IMR-90 (cell line): ENCODE results near the gene LIMK2. TPM values are rescaled to one million over a fixed set of nuclear protein-coding genes. Genes with fewer than 3 reads are reported as not detected.

Source experiments
- ATAC-seq: fragments of 200-7000 bp; cut with Tn5 transposase; 2 replicates; pipeline ENCODE4 v1.9.1; 2020; ENCODE audit warnings: low read depth, mild to moderate bottlenecking, moderate library complexity
- BruUV-seq: library from RNA; stranded (reverse); fragments of 400-500 nt; replicated peaks from 2 replicates; lab custom pipeline; 2021; lab: Mats Ljungman, UMichigan
- CTCF ChIA-PET: fragments of 300-600 bp; formaldehyde crosslinking; extraction: SDS; loops from one replicate; lab custom pipeline; 2021; ENCODE audit warnings: antibody characterized with exemption; lab: Yijun Ruan, JAX
- POLR2A ChIA-PET: fragments of 300-600 bp; sonication (Branson Sonifier 250); formaldehyde crosslinking; loops from one replicate; lab custom pipeline; 2022; ENCODE audit warnings: antibody characterized with exemption; ENCODE audit not compliant: unreplicated experiment; lab: Charles Lee
- DNase-seq: peaks from one replicate; pipeline ENCODE4 v3.0.0; 2013
- H2AFZ ChIP-seq: replicated peaks from 2 replicates; pipeline ENCODE3; 2013; ENCODE audit warnings: low read length, mild to moderate bottlenecking; ENCODE audit not compliant: poor library complexity
- H2AK5ac ChIP-seq: 2 replicates; pipeline ENCODE4 v1.6.1; 2013; ENCODE audit warnings: low read depth, low read length, inconsistent platforms
- H2AK9ac ChIP-seq: replicated peaks from 2 replicates; pipeline ENCODE3; 2013; ENCODE audit warnings: mild to moderate bottlenecking, low read depth, low read length, moderate library complexity; ENCODE audit not compliant: poor library complexity
- H2BK120ac ChIP-seq: 2 replicates; pipeline ENCODE4 v1.6.1; 2013; ENCODE audit warnings: low read depth, low read length, inconsistent platforms
- H2BK15ac ChIP-seq: 3 replicates; pipeline ENCODE4 v1.6.1; 2013; ENCODE audit warnings: low read depth, low read length, inconsistent platforms
- H2BK20ac ChIP-seq: 2 replicates; pipeline ENCODE4 v1.6.1; 2013; ENCODE audit warnings: low read depth, mild to moderate bottlenecking, inconsistent platforms, low read length, moderate library complexity
- H2BK5ac ChIP-seq: 2 replicates; pipeline ENCODE4 v1.6.1; 2013; ENCODE audit warnings: mild to moderate bottlenecking, low read depth, low read length, inconsistent platforms; ENCODE audit not compliant: poor library complexity, severe bottlenecking
- H3K14ac ChIP-seq: replicated peaks from 2 replicates; pipeline ENCODE4 v1.6.1; 2013; ENCODE audit warnings: low read depth, low read length, inconsistent platforms
- H3K18ac ChIP-seq: 2 replicates; pipeline ENCODE4 v1.6.1; 2013; ENCODE audit warnings: low read depth, low read length, control low read depth
- H3K23ac ChIP-seq: 2 replicates; pipeline ENCODE4 v1.6.1; 2013; ENCODE audit warnings: low read depth, low read length, inconsistent platforms
- H3K27ac ChIP-seq: 2 replicates; pipeline ENCODE4 v1.5.1; 2013; ENCODE audit warnings: mild to moderate bottlenecking, control low read depth, low read length; ENCODE audit not compliant: insufficient read depth
- H3K27me3 ChIP-seq: 2 replicates; pipeline ENCODE4 v1.6.1; 2013; ENCODE audit warnings: low read length; ENCODE audit not compliant: control insufficient read depth, insufficient read depth
- H3K36me3 ChIP-seq: 2 replicates; pipeline ENCODE4 v1.6.1; 2013; ENCODE audit warnings: low read length, mixed read lengths; ENCODE audit not compliant: control insufficient read depth, insufficient read depth
- H3K4ac ChIP-seq: 2 replicates; pipeline ENCODE4 v1.6.1; 2013; ENCODE audit warnings: low read depth, low read length, inconsistent platforms
- H3K4me1 ChIP-seq: 2 replicates; pipeline ENCODE4 v1.6.1; 2013; ENCODE audit warnings: low read length, mixed read lengths; ENCODE audit not compliant: control insufficient read depth, insufficient read depth
- H3K4me2 ChIP-seq: 2 replicates; pipeline ENCODE4 v1.6.1; 2013; ENCODE audit warnings: low read depth, mild to moderate bottlenecking, control low read depth, low read length, moderate library complexity
- H3K4me3 ChIP-seq: 2 replicates; pipeline ENCODE4 v1.5.1; 2013; ENCODE audit warnings: low read depth, mild to moderate bottlenecking, control low read depth, low read length, moderate library complexity; ENCODE audit not compliant: insufficient read depth
- H3K56ac ChIP-seq: 2 replicates; pipeline ENCODE4 v1.6.1; 2013; ENCODE audit warnings: low read length, inconsistent platforms; ENCODE audit not compliant: insufficient read depth; ENCODE audit errors: extremely low read depth
- H3K79me1 ChIP-seq, 2 experiments: 2 replicates each; pipeline ENCODE4 v1.6.1; 2013; ENCODE audit warnings: low read length in 2 of 2, inconsistent platforms in 1 of 2, low read depth in 1 of 2
- H3K9ac ChIP-seq: 2 replicates; pipeline ENCODE4 v1.6.1; 2013; ENCODE audit warnings: low read depth, low read length, control low read depth
- H3K9me1 ChIP-seq: 2 replicates; pipeline ENCODE4 v1.6.1; 2013; ENCODE audit warnings: low read length, inconsistent platforms; ENCODE audit not compliant: insufficient read depth
- H3K9me3 ChIP-seq: 2 replicates; pipeline ENCODE4 v1.6.1; 2013; ENCODE audit warnings: low read length; ENCODE audit not compliant: control insufficient read depth, insufficient read depth
- H4K20me1 ChIP-seq: 2 replicates; pipeline ENCODE4 v1.6.1; 2013; ENCODE audit warnings: low read length, inconsistent platforms; ENCODE audit not compliant: insufficient read depth
- H4K5ac ChIP-seq: 2 replicates; pipeline ENCODE4 v1.6.1; 2013; ENCODE audit warnings: mild to moderate bottlenecking, low read depth, low read length, control low read depth
- H4K8ac ChIP-seq, 2 experiments: 2 replicates each; pipeline ENCODE4 v1.6.1; 2013; ENCODE audit warnings: low read depth in 2 of 2, low read length in 2 of 2, control low read depth in 1 of 2, inconsistent platforms in 1 of 2
- H4K91ac ChIP-seq: 2 replicates; pipeline ENCODE4 v1.6.1; 2013; ENCODE audit warnings: low read depth, low read length, inconsistent platforms; ENCODE audit not compliant: insufficient read depth
- BHLHE40 ChIP-seq: fragments of 150-350 bp; IDR thresholded peaks from 2 replicates; pipeline ENCODE4 v1.6.1; 2016; ENCODE audit warnings: mild to moderate bottlenecking, low read depth, low read length
- CEBPB ChIP-seq: IDR thresholded peaks from 2 replicates; pipeline ENCODE4 v1.6.1; 2012; ENCODE audit warnings: low read depth, low read length, improper control_type of control experiment
- CHD1 ChIP-seq: IDR thresholded peaks from 2 replicates; pipeline ENCODE4 v1.6.1; 2012; ENCODE audit warnings: low read depth, low read length, improper control_type of control experiment
- CTCF ChIP-seq: conservative IDR thresholded peaks from 2 replicates; pipeline ENCODE4 v1.5.1; 2012; ENCODE audit warnings: mild to moderate bottlenecking, low read depth, low read length, improper control_type of control experiment
- ELK1 ChIP-seq: fragments of 150-350 bp; IDR thresholded peaks from 2 replicates; pipeline ENCODE4 v1.6.1; 2016; ENCODE audit warnings: low read depth, mild to moderate bottlenecking, low read length, moderate library complexity, borderline replicate concordance
- FOS ChIP-seq: fragments of 150-350 bp; IDR thresholded peaks from 2 replicates; pipeline ENCODE4 v1.6.1; 2016; ENCODE audit warnings: low read depth, low read length
- MAFK ChIP-seq: IDR thresholded peaks from 2 replicates; pipeline ENCODE4 v1.6.1; 2012; ENCODE audit warnings: low read depth, low read length, improper control_type of control experiment
- MAZ ChIP-seq: IDR thresholded peaks from 2 replicates; pipeline ENCODE4 v1.6.1; 2012; ENCODE audit warnings: low read depth, mild to moderate bottlenecking, low read length, improper control_type of control experiment, moderate library complexity, borderline replicate concordance
- MXI1 ChIP-seq: IDR thresholded peaks from 2 replicates; pipeline ENCODE4 v1.6.1; 2012; ENCODE audit warnings: low read depth, mild to moderate bottlenecking, low read length, moderate library complexity, borderline replicate concordance
- NFE2L2 ChIP-seq: fragments of 150-350 bp; IDR thresholded peaks from 2 replicates; pipeline ENCODE4 v1.6.1; 2016; ENCODE audit warnings: low read depth, mild to moderate bottlenecking, low read length
- POLR2A ChIP-seq: IDR thresholded peaks from 2 replicates; pipeline ENCODE4 v1.6.1; 2012; ENCODE audit warnings: mild to moderate bottlenecking, low read depth, low read length
- RAD21 ChIP-seq: IDR thresholded peaks from 2 replicates; pipeline ENCODE4 v1.6.1; 2012; ENCODE audit warnings: low read length, improper control_type of control experiment
- RCOR1 ChIP-seq: IDR thresholded peaks from 2 replicates; pipeline ENCODE4 v1.6.1; 2012; ENCODE audit warnings: mild to moderate bottlenecking, low read length, improper control_type of control experiment; ENCODE audit not compliant: insufficient replicate concordance
- RFX5 ChIP-seq: IDR thresholded peaks from 2 replicates; pipeline ENCODE4 v1.8.0; 2012; ENCODE audit warnings: low read depth, mild to moderate bottlenecking, low read length, moderate library complexity
- SMC3 ChIP-seq: fragments of 150-350 bp; IDR thresholded peaks from 2 replicates; pipeline ENCODE4 v1.6.1; 2016; ENCODE audit warnings: low read depth, mild to moderate bottlenecking, antibody characterized with exemption, low read length, moderate library complexity
- USF2 ChIP-seq: fragments of 150-350 bp; IDR thresholded peaks from 2 replicates; pipeline ENCODE4 v1.6.1; 2017; ENCODE audit warnings: mild to moderate bottlenecking, antibody characterized with exemption, low read length, low read depth
- WGBS, 2 experiments: methylation state at CpG; one replicate each; pipeline versions ENCODE4 v1.1.5 to v1.1.7; 2013; ENCODE audit warnings: missing lambda C conversion rate in 2 of 2; ENCODE audit not compliant: insufficient read length in 1 of 2; ENCODE audit errors: extremely low coverage in 2 of 2; 5-methylcytosine and 5-hydroxymethylcytosine counted together
- dilution Hi-C: fragments of 300-500 bp; cut with HindIII; formaldehyde crosslinking; loops from one replicate; pipeline ENCODE4 v1.14.3; 2018; ENCODE audit warnings: low sequenced_read_pairs; ENCODE audit not compliant: unreplicated experiment
- in situ Hi-C: fragments of 300-500 bp; cut with MboI; formaldehyde crosslinking; loops from 3 replicates; pipeline ENCODE4 v1.14.3; 2019; ENCODE audit warnings: low sequenced_read_pairs, inconsistent platforms, mixed read lengths
- intact Hi-C: fragments of 100-400 bp; cut with micrococcal nuclease; formaldehyde crosslinking; loops from 2 replicates; pipeline ENCODE4 v1.10.0; 2022
- polyA plus RNA-seq, 3 experiments: library from polyadenylated mRNA; depleted of rRNA; stranded (reverse); fragments of >200 nt; gene quantifications; 2 replicates each; pipeline ENCODE4 v1.2.3, GENCODE V29; 2012; ENCODE audit warnings: low replicate concordance in 1 of 3
- total RNA-seq: library from RNA; depleted of rRNA; stranded (reverse); fragments of >200 nt; gene quantifications from 2 replicates; pipeline ENCODE4 v1.2.3, GENCODE V29; 2012

LIMK2 gene
- total and polyA plus RNA-seq, 2 of the 4 experiments (the other 2 are of a cell fraction), result 14.5 to 31.9 TPM

GRCh38 chr22:31278626-31279326 is 66.7 kb downstream of the LIMK2 start:
- Histone ChIP-seq H3K9me3 (no peaks in the 10 kb centered on the region), H4K20me1 (peaks cover 7% of the 10 kb centered on the region; the same call in 1 of the 2 replicates), H3K18ac (no peak overlapping the region), H2AFZ (no peak overlapping the region), H2AK5ac (no peak overlapping the region), H3K9me1 (no peaks in the 10 kb centered on the region; the same call in 1 of the 2 replicates), H2AK9ac (no peak overlapping the region), H3K4ac (no peak overlapping the region), H3K4me3 (no peak overlapping the region), H3K23ac (no peak overlapping the region), H2BK20ac (no peak overlapping the region), H3K4me2 (no peak overlapping the region), H3K36me3 (peaks cover 47% of the 10 kb centered on the region), H4K5ac (no peak overlapping the region), H3K4me1 (no peaks in the 10 kb centered on the region), H3K14ac (no peak overlapping the region), H3K56ac (no peak overlapping the region), H2BK5ac (no peak overlapping the region), H3K27ac (no peak overlapping the region), H4K91ac (no peak overlapping the region), H4K8ac (no peak overlapping the region), H3K9ac (no peak overlapping the region), H3K27me3 (no peaks in the 10 kb centered on the region), H2BK15ac (no peak overlapping the region), H3K79me1 (no peaks in the 10 kb centered on the region), H2BK120ac (no peak overlapping the region)
- in situ Hi-C loops (no loop called here), dilution Hi-C loops (no loop called here), intact Hi-C loops (no loop called here)
- POLR2A ChIA-PET, result no interaction called here
- TF ChIP-seq MAFK (no peak), FOS (no peak), CTCF (no peak), ELK1 (no peak), CEBPB (no peak), CHD1 (no peak), NFE2L2 (no peak), RFX5 (no peak), RCOR1 (no peak), BHLHE40 (no peak), POLR2A (no peak), RAD21 (no peak), SMC3 (no peak), MAZ (no peak), MXI1 (no peak), USF2 (no peak)
- no TSS peak for BruUV-seq
- no peak for DNase-seq
- no CpG with 5 or more reads among the region's 6 CpGs for WGBS, 2 experiments
- no peak for ATAC-seq
- CTCF ChIA-PET, result no interaction called here
